GM19240 (cell line): ENCODE measurements around the gene MATK.
A peak's percentile ranks its signal among the peaks of the same experiment; 100 is the strongest.
"Not testable (repeated sequence)": the region's sequence is repeated elsewhere in the genome, so short reads cannot be mapped to it uniquely, and the experiment has no call there.

Experiments used
- DNase-seq: peaks from one replicate; pipeline ENCODE4 v3.0.0; 2011; ENCODE audit warnings: low spot score; ENCODE audit not compliant: insufficient read length

Gene MATK

DNA sequence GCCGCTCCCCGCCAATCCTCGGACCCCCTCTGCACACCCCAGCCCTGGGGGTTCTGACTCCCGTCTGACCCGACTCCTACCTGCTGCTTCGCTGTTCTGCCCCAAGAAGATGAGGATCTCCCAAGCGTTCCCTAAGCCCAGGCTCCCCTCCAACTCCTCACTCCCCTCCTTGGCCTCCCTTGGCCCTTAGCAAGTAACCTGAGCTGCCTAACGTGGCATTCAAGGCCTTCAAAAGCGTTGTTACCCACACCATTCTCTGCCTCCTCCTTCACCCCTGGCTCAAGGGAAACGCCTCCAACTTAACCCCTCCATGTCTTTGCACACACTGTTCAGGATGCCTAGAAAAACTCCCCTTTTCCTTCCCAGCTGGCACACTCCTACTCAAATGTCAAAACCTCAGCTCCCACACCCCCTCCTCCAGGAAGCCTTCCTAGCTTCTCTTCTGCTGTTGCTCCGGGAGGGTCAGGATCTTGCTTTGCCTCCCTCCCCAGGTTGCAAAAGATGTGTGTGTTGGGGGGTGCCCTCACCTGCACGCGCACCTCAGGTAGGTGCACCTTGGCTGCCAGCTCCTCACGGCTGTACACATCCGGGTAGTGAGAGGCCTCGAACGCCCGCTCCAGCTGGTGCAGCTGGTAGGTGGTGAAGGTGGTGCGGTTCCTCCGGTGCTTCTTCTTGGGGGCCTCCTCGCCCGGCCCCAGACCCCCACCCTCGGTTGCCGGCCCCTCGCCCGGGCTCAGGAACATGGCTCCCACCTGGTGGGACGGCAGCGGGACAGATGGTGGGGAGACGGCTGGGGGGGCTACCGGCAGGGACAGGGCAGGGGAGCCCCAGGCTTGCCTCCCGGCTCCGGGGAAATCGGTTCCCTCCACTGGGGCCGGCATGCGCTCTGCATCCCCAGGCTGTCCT is 14.9 kb downstream of the MATK start:
- DNase-seq: no peak

GRCh38 chr19:3770136-3770999 is 15.8 kb downstream of the MATK start:
- no peak for DNase-seq

GRCh38 chr19:3769494-3769893 is 16.7 kb downstream of the MATK start:
- DNase-seq: no peak

DNA sequence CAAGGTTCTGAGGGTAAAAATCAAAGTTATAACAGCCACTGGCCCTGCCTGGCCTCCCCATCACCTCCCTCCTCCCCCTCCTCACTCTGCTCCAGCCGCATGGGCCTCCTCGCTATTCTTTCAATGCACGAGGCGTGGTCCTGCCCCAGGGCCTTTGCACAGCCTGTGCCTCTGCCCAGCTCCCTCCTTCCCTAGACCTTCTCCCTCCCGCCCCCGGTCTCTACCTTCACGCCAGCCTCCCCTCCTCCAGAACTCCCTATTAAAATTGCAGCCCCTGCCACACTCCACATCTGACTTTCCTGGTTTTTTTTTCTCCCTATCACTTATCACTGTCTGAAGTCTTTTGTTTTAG is 17.5 kb downstream of the MATK start:
- DNase-seq: no peak

GRCh38 chr19:3768015-3768747 is 18.0 kb downstream of the MATK start:
- DNase-seq: no peak

DNA sequence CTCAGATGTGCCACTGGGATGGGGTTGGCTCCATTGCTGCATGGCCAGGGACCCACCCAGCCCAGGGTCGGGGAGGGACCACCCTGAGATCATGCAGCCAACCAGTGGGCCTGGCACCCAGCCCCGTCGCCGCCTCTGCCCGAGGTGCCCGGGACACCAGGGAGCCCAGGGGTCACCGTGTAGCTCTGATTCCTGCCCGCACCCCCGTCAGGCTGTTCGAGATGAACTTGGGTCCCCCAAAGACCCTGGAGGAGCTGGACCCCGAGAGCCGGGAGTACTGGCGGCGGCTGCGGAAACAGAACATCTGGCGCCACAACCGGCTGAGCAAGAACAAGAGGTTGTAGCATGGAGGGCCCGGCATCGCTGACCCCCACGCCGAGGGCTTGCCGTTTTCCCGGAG is 19.1 kb downstream of the MATK start:
- no peak for DNase-seq

DNA sequence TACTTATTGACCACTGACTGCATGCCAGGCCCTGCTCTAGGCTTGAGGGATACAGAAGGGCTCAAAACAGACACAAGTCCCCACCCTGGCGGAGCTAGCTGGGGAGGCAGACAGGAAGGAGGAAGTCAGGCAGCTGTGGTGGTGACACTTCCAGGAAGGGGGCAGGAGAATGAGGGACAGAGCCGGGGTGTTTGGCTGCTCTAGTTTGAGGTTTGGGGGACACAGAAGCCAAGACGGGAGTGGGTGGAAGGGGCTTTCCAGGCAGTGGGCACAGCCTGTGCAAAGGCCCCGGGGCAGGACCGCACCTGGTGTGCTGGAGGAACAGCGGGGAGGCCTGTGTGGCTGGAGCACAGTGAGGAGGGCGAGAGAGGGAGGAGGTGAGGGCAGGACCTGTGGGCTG is 19.7 kb downstream of the MATK start:
- DNase-seq: no peak

GRCh38 chr19:3765757-3766156 is 20.4 kb downstream of the MATK start:
- DNase-seq: not testable (repeated sequence)

- DNase-seq: no peak
Observed at GRCh38 chr19:3765121-3765520, 21.1 kb downstream of the MATK start.

DNA sequence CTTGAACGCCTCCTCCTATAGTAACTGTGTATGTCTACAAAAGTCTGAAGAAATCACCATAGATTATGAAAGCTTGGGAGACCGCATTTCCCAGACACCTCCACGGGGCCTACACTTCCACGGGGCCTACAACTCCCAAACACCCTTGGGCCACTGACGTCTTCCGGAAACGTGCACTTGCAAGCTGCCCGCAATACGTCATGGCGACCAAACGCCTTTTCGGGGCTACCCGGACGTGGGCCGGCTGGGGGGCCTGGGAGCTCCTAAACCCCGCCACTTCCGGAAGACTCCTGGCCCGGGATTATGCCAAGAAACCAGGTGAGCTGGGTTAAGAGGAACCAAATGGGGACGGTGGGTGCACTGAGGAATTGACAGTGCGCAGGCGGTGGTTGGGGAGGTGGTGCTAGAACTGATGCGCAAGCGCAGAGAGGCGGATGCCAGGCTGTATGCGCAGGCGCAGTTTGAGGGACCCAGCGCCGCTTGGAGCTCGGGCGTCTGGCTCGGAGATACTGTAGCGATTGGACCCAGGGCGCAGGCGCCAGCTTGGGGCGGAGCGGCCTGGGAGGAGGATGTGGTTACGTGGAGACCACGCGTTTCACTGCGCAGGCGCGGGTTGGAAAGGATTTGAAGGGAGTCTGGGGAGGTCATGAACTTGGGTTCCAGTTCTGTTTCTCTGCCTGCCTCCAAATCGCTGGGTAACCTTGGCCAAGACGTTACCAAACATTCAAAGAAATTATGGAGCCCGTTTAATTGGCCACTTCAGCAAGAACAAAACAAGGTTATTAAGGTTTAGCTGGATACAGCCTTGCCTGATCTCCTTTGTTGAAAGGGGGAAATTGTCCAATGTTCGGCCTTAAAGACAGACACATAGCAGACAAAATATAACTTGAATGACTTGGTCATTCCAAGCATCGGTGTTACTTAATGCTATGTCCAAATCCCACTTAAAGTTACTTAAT is 23.4 kb downstream of the MATK start, which contains the start of gene MRPL54:
TSS of gene MRPL54 (plus strand) at position 182 of the 959 bp plus-strand sequence. CDS start at position 201, 19 bp downstream.
- DNase-seq: peak; percentile 98

DNA sequence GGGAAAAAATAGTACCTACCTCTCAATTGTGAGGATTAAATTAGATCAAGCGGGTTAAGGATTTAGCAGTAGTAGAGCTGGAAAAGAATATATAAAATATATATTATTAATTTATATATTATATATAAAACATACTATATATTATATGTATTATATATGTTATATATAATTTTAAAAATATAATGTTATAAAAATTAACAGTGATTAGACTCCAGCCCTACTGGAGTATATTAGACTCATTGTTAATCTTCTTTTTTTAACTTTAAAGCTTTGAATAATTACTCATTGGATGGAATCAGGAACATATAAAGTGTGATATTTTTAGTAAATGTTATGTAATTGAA is 24.1 kb downstream of the MATK start:
- no peak for DNase-seq

DNA sequence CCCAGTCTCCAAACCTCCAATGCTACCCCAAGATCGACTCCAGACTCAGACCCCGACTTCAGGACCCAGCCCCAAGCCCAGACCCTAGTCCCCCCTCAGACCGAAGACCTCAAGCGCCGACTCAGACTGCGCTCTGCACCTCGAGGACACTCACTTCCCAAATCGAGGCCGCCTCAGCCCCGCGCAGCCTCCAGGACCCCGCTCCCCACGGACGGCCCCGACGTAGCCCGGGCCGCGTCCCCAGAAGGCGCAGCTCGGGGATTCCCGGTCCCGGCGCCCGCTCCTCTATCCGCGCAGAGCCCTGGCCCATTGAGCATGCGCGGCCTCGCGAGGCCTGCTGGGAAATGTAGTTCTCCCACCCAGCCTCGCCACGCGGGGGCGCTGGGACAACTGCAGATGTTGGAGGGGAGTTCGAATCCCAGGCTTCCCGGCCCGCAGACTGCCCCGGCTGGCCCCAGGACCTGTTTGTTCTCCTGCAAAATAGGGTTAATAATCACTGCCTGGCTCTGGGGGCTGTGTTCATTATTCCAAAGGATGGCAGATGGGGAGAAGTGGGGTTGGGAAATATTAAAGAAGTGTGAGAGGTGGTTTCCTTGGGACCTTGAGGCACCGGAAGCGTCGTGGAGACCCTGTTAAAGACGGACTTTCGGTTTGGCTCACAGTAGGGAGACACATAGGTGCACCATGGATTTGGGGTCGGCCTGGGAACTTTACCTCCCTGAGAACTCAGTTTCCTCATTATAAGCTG is 24.6 kb downstream of the MATK start, which contains the start of gene APBA3:
TSS of gene APBA3 (minus strand) at position 311 of the 748 bp plus-strand sequence. CDS start 1,428 bp downstream, outside the sequence.
- DNase-seq: peak; percentile 95

DNA sequence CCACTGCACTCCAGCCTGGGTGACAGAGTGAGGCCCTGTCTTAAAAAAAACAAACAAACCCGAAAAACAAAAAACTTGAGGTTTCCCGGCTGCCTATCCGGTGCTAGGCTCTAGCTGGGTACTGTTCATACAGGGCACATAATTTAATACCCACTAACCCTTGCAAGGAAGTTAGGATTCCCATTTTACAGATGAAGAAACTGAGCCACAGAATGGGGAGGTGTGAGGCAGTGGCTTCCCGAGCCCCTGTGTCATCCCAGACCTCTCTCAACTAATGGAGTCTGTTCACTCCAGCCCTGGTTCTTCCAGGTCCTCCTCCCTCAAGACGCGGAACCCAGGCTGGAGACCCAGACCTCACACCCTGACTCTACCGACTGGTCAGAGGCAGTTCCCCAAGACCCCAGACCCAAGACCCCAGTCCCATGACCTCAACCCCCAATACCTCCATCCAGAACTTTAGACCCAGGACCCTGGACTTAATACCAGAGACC is 25.3 kb downstream of the MATK start:
- DNase-seq: no peak

GRCh38 chr19:3759482-3760254 is 26.5 kb downstream of the MATK start:
- no peak for DNase-seq

GRCh38 chr19:3758297-3758696 is 27.9 kb downstream of the MATK start:
- DNase-seq: not testable (repeated sequence)

DNA sequence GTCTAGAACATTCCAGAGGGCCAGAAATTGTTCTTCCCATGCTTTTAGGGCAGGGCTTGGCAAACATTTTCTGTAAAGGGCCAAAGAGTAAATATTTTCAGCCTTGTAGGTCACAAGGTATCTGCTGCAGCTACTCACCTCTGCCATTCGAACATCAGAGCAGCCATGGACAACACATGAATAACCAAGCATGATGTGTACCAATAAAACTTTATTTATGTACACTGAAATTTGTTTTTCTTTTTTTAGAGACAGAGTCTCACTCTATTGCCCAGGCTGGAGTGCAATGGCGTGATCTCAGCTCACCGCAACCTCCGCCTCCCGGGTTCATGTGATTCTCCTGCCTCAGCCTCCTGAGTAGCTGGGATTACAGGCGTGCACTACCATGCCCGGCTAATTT is 28.5 kb downstream of the MATK start:
- DNase-seq: not testable (repeated sequence)

GRCh38 chr19:3753631-3754410 is 32.4 kb downstream of the MATK start:
- DNase-seq: no peak

DNA sequence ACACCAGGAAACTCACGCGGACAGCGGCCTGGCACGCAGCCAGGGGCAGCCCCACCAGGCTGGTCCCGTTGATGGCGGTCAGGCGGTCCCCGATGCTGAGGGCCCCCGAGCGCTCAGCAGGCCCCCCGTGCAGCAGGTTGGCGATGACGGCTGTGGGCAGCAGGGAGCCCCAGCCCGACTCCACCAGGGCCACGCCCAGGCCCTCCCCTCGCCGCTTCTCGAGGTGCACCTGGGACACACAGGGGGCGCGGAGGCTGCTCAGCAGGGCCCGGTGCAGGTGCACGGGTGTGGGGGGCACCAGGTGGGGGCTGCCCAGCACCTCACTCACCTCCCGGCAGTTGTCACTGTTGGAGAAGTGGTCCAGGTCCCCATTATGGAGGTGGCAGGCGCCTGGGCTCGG is 33.7 kb downstream of the MATK start:
- DNase-seq: no peak
